H1 (cell line): ENCODE data around the gene STIMATE. TPM values are rescaled to one million over a fixed set of nuclear protein-coding genes. Genes with fewer than 3 reads are reported as not detected.

ENCODE experiments used
- EGR1 ChIP-seq: IDR thresholded peaks from 2 replicates; pipeline ENCODE4 v1.6.1; 2011; ENCODE audit warnings: low read depth, low read length, borderline replicate concordance
- KDM1A ChIP-seq: fragments of 200-600, 300-600 bp; sonication (generic); IDR thresholded peaks from 2 replicates; pipeline ENCODE4 v1.7.1; 2016; ENCODE audit warnings: mild to moderate bottlenecking, low read length, borderline replicate concordance
- POLR2AphosphoS5 ChIP-seq: IDR thresholded peaks from 2 replicates; pipeline ENCODE4 v1.6.1; 2011; ENCODE audit warnings: low read depth, low read length
- SIN3A ChIP-seq, 2 experiments: IDR thresholded peaks in 1 of 2; conservative IDR thresholded peaks in 1 of 2; 2 replicates each; pipeline ENCODE4 v1.6.1; 2011 to 2012; ENCODE audit warnings: low read length in 2 of 2, improper control_type of control experiment in 1 of 2, low read depth in 1 of 2, mild to moderate bottlenecking in 1 of 2
- SIRT6 ChIP-seq: IDR thresholded peaks from one replicate; pipeline ENCODE4 v1.7.1; 2012; ENCODE audit warnings: low read length, inconsistent platforms
- TAF7 ChIP-seq: optimal IDR thresholded peaks from 2 replicates; pipeline ENCODE3; 2011; ENCODE audit warnings: low read depth, mild to moderate bottlenecking, inconsistent platforms, low read length, moderate library complexity, borderline replicate concordance
- polyA plus RNA-seq, 7 experiments: library from polyadenylated mRNA; depleted of rRNA in 3 of 7; stranded (reverse) in 5 of 7; unstranded in 2 of 7; fragments of >200 nt in 5 of 7; fragments of 200-250 nt in 2 of 7; gene quantifications; 1 replicate in 5 of 7; 2 replicates in 1 of 7; 4 replicates in 1 of 7; pipeline versions ENCODE4 v1.2.1 to v1.2.3, GENCODE V29; 2011 to 2013; ENCODE audit warnings: missing spikeins in 2 of 7, mixed read lengths in 2 of 7
- total RNA-seq: library from RNA; stranded (reverse); fragmentation: NEBNext Ultra II Directional; extraction: Animal tissue kit (Norgen Biotek cat#: 25700); gene quantifications from 2 replicates; pipeline ENCODE4 v1.2.1, GENCODE V29; 2021

STIMATE gene
- total and polyA plus RNA-seq, 2 of the 8 experiments (the other 6 are each of a cell fraction or from before 2014, with no cell fraction given) = 17.5 to 22.1 TPM

- TF ChIP-seq TAF7 = no peak
- no peak for TF ChIP-seq KDM1A
- TF ChIP-seq SIRT6 = no peak
- TF ChIP-seq EGR1 = no peak
- no peak for TF ChIP-seq POLR2AphosphoS5
- no peak for TF ChIP-seq SIN3A (conservative IDR thresholded peaks at IDR 0.05 in 1 of 2, IDR thresholded peaks at IDR 0.05 in 1 of 2; ENCODE audit: low read depth in 1 of 2, low read length in 2 of 2)
Measured at GRCh38 chr3:52915294-52915693, 17.9 kb upstream of the STIMATE start (continued).
